HG02938 (cell line): ENCODE measurements around the gene HSD17B8.
"Not testable (repeated sequence)": the region's sequence is repeated elsewhere in the genome, so short reads cannot be mapped to it uniquely, and the experiment has no call there.

ENCODE experiments used
- ATAC-seq: cut with Tn5 transposase; IDR thresholded peaks from one replicate; pipeline ENCODE4 v1.9.1; 2021; ENCODE audit warnings: mild to moderate bottlenecking, moderate library complexity; ENCODE audit not compliant: unreplicated experiment

Gene HSD17B8

GRCh38 chr6:33205191-33206026, 954 bp downstream of the HSD17B8 start:
- ATAC-seq: no peak

- ATAC-seq: no peak
These were observed 1.8 kb downstream of the HSD17B8 start for GRCh38 chr6:33206027-33206863.

GRCh38 chr6:33206864-33207551, 2.6 kb downstream of the HSD17B8 start:
- ATAC-seq: no peak

- ATAC-seq: no peak
These were observed 3.2 kb downstream of the HSD17B8 start for GRCh38 chr6:33207552-33208090.

- peak; percentile 36 for ATAC-seq
These were observed 3.9 kb downstream of the HSD17B8 start, which contains the start of gene RING1 for GRCh38 chr6:33208091-33208967. RING1 (plus strand) TSS chr6:33208500; CDS start chr6:33208823, 323 bp downstream.

- no peak for ATAC-seq
These were observed 5.4 kb downstream of the HSD17B8 start for GRCh38 chr6:33209856-33210255.

GRCh38 chr6:33211136-33211535, 6.7 kb downstream of the HSD17B8 start:
- no peak for ATAC-seq

GRCh38 chr6:33211666-33212422, 7.4 kb downstream of the HSD17B8 start:
- no peak for ATAC-seq

- ATAC-seq: no peak
These were observed 8.4 kb downstream of the HSD17B8 start for GRCh38 chr6:33212857-33213165.

- ATAC-seq: no peak
These were observed 8.9 kb downstream of the HSD17B8 start for GRCh38 chr6:33213166-33213988.

- ATAC-seq: no peak
These were observed 9.5 kb downstream of the HSD17B8 start for GRCh38 chr6:33213989-33214335.

GRCh38 chr6:33215271-33216116, 11.0 kb downstream of the HSD17B8 start:
- no peak for ATAC-seq

GRCh38 chr6:33216117-33216649, 11.7 kb downstream of the HSD17B8 start:
- ATAC-seq: no peak

GRCh38 chr6:33217246-33217645, 12.8 kb downstream of the HSD17B8 start:
- ATAC-seq: no peak

GRCh38 chr6:33217681-33218080, 13.2 kb downstream of the HSD17B8 start:
- ATAC-seq: no peak

- not testable (repeated sequence) for ATAC-seq
These were observed 22.2 kb downstream of the HSD17B8 start for GRCh38 chr6:33226503-33227120.

GRCh38 chr6:33235221-33235634, 30.8 kb downstream of the HSD17B8 start:
- ATAC-seq: no peak
